Body of pancreas (tissue), 4 donors: ENCODE results near the gene ASF1B.

Experiments
- CTCF ChIP-seq, 7 experiments: fragments of 450-650 bp in 4 of 7; fragments of 200-600 bp in 3 of 7; sonication (generic) in 3 of 7; IDR thresholded peaks; one replicate each; pipeline ENCODE4 v1.5.1; 2016 to 2019; ENCODE audit warnings: antibody characterized with exemption in 7 of 7
- POLR2A ChIP-seq, 3 donors: fragments of 450-650 bp; IDR thresholded peaks; one replicate each; pipeline ENCODE4 v1.6.1; 2016; ENCODE audit warnings: antibody characterized with exemption in 3 of 3, mild to moderate bottlenecking in 2 of 3

- TF ChIP-seq CTCF (IDR thresholded peaks at IDR 0.05) (no peak), POLR2A (IDR thresholded peaks at IDR 0.05) (no peak)
Measured at GRCh38 chr19:14103310-14103709, 33.1 kb downstream of the ASF1B start.
